ENCODE results near the gene CORO1A.
"Not testable (repeated sequence)": the region's sequence is repeated elsewhere in the genome, so short reads cannot be mapped to it uniquely, and the experiment has no call there.

The CORO1A gene

DNA sequence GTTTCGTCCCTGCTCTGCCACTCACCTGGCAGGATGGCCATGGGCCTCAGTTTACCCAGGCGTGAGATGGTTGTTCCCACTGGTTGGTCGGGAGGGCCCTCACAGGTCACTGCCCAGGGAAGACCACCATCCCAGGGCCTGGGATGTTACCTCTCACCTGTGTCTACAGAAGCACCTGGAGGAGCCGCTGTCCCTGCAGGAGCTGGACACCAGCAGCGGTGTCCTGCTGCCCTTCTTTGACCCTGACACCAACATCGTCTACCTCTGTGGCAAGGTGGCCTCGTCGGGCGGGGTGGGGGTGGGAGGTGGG, 4.1 kb downstream of the CORO1A start:
- H3K9me3 ChIP-seq (ENCODE audit: control insufficient read depth, insufficient read depth, low read depth, low read length): no peaks in the 10 kb centered on the region
- no peak overlapping the region for H3K9ac ChIP-seq (ENCODE audit: low read length)
- peaks cover 16% of the 10 kb centered on the region for H3K27me3 ChIP-seq (ENCODE audit: control insufficient read depth, insufficient read depth, low read length)
- no peak overlapping the region for H3K4me3 ChIP-seq (ENCODE audit: low read depth, low read length)
- H3K4me1 ChIP-seq (ENCODE audit: control insufficient read depth, insufficient read depth, low read length): peaks cover 9% of the 10 kb centered on the region
- no peak overlapping the region for H3K27ac ChIP-seq (ENCODE audit: low read depth, low read length)
- no peaks in the 10 kb centered on the region for H3K36me3 ChIP-seq (ENCODE audit: control insufficient read depth, insufficient read depth, low read length)

DNA sequence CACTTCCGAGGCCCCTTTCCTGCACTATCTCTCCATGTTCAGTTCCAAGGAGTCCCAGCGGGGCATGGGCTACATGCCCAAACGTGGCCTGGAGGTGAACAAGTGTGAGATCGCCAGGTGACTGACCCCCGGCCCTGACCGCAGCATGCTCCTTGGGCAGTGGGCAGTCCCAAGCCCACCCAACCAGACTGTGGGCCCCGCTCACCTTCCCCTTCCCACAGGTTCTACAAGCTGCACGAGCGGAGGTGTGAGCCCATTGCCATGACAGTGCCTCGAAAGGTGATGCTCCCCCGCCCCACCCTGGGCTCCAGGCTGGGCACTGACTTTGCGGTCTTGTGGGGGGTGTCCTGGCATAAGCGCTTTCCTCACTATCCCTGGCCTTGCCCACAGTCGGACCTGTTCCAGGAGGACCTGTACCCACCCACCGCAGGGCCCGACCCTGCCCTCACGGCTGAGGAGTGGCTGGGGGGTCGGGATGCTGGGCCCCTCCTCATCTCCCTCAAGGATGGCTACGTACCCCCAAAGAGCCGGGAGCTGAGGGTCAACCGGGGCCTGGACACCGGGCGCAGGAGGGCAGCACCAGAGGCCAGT, 4.7 kb downstream of the CORO1A start:
- Histone ChIP-seq H3K27ac (ENCODE audit: low read depth, low read length) (no peak overlapping the region), H3K9ac (ENCODE audit: low read length) (no peak overlapping the region), H3K36me3 (ENCODE audit: control insufficient read depth, insufficient read depth, low read length) (no peaks in the 10 kb centered on the region), H3K4me1 (ENCODE audit: control insufficient read depth, insufficient read depth, low read length) (peaks cover 5% of the 10 kb centered on the region), H3K9me3 (ENCODE audit: control insufficient read depth, insufficient read depth, low read depth, low read length) (no peaks in the 10 kb centered on the region), H3K4me3 (ENCODE audit: low read depth, low read length) (no peak overlapping the region), H3K27me3 (ENCODE audit: control insufficient read depth, insufficient read depth, low read length) (peaks cover 12% of the 10 kb centered on the region)

DNA sequence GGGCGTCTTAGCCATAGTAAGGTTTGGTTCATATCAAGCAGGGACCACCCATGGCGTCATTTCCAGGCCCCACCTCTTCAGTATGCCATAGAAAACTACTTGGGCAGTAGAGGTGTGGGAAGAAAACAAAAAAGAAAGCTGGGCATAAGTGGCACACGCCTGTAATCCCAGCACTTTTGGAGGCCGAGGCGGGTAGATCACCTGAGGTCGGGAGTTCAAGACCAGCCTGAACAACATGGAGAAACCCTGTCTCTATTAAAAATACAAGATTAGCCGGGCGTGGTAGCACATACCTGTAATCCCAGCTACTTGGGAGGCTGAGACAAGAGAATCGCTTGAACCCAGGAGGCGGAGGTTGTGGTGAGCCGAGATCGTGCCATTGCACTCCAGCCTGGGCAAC, 7.8 kb downstream of the CORO1A start:
- not testable (repeated sequence) for H3K4me1 ChIP-seq (ENCODE audit: control insufficient read depth, insufficient read depth, low read length); H3K9me3 ChIP-seq (ENCODE audit: control insufficient read depth, insufficient read depth, low read depth, low read length); H3K27me3 ChIP-seq (ENCODE audit: control insufficient read depth, insufficient read depth, low read length); H3K9ac ChIP-seq (ENCODE audit: low read length); H3K27ac ChIP-seq (ENCODE audit: low read depth, low read length); H3K36me3 ChIP-seq (ENCODE audit: control insufficient read depth, insufficient read depth, low read length); H3K4me3 ChIP-seq (ENCODE audit: low read depth, low read length)

DNA sequence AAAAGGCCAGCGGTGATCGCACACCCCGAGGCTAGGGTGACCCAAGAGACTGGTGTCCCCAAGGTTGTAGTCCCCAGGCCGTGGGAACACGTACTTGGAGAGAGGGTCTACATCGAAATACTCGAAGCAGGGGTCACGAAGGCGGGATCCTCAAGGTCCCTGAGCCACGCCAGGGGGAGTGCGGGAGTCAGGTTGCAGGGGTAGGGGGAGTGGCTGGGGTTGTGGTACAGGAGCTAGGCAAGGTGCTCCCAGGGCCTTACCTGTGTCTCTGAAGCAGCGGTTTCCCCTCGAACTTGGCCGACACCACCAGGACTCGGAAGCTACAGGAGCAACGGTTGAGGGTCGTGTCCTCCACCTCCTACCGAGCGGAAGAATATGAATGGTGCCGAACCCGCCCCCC, 9.7 kb downstream of the CORO1A start:
- not testable (repeated sequence) for H3K4me1 ChIP-seq (ENCODE audit: control insufficient read depth, insufficient read depth, low read length); H3K27me3 ChIP-seq (ENCODE audit: control insufficient read depth, insufficient read depth, low read length); H3K9me3 ChIP-seq (ENCODE audit: control insufficient read depth, insufficient read depth, low read depth, low read length); H3K36me3 ChIP-seq (ENCODE audit: control insufficient read depth, insufficient read depth, low read length); H3K4me3 ChIP-seq (ENCODE audit: low read depth, low read length); H3K27ac ChIP-seq (ENCODE audit: low read depth, low read length); H3K9ac ChIP-seq (ENCODE audit: low read length)

DNA sequence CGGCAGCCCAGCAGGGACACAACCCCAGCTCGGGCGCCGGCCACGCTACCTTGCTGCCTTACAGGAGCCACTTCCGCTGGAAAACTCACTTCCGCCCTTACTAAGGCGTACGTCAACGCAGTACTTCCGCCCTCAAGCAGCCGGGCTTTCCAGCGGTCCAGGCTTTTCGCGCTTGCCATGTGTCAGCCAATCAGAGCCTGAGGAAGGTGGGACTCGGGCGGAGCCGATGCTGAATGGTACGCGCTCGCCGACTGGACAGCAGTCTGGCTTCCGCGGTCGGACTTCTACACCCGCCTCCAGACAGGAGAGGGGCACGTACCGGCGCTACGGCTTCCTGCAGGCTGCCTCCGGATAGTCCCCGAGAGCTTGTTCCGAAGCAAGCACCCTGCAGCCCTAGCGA, 10.2 kb downstream of the CORO1A start, which contains the start of the genes BOLA2B and SLX1A:
Gene BOLA2B (minus strand): TSS at position 52 of the 400 bp plus-strand sequence. CDS start 71 bp downstream, outside the sequence.
Gene SLX1A (plus strand): TSS at position 261 of the 400 bp plus-strand sequence. CDS start 210 bp downstream, outside the sequence.
- peak within 1 kb of the TSS; percentile 58 for H3K4me3 ChIP-seq (ENCODE audit: low read depth, low read length)
- not testable (repeated sequence) for H3K9me3 ChIP-seq (ENCODE audit: control insufficient read depth, insufficient read depth, low read depth, low read length); H3K27me3 ChIP-seq (ENCODE audit: control insufficient read depth, insufficient read depth, low read length); H3K27ac ChIP-seq (ENCODE audit: low read depth, low read length); H3K4me1 ChIP-seq (ENCODE audit: control insufficient read depth, insufficient read depth, low read length); H3K36me3 ChIP-seq (ENCODE audit: control insufficient read depth, insufficient read depth, low read length); H3K9ac ChIP-seq (ENCODE audit: low read length)

DNA sequence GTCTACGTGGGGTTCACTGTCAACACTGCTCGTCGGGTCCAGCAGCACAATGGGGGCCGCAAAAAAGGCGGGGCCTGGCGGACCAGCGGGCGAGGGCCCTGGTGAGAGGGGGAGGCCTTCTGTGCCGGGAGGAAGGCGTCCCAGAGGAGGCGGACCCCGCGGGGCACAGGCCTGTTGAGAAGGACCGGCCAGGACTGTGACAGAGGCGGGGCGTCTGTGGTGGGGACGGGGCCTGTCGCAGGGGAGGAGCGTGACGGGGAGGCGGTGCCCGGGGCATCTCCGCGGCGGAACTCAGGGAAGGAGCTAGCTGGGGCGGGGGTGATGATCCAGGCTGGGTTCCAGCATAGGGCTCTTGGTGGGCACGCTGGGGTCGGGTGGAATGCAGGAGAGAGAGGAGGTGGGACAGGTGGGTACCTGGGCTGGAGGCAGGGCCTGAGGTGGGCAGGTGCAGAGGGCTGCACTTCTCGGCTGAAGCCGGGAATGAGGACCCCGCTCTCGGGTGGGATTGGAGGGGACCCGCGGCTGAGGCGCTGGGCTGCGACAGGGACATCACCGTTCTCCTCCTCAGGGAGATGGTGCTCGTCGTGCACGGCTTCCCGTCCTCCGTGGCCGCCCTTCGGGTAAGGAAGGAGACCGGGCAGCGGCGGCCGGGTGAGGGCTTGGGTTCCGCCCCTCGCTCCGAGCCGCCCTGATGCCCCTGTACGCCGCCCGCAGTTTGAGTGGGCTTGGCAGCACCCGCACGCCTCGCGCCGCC, 10.9 kb downstream of the CORO1A start:
- H3K4me1 ChIP-seq (ENCODE audit: control insufficient read depth, insufficient read depth, low read length); H3K27me3 ChIP-seq (ENCODE audit: control insufficient read depth, insufficient read depth, low read length); H3K9ac ChIP-seq (ENCODE audit: low read length); H3K36me3 ChIP-seq (ENCODE audit: control insufficient read depth, insufficient read depth, low read length); H3K27ac ChIP-seq (ENCODE audit: low read depth, low read length); H3K9me3 ChIP-seq (ENCODE audit: control insufficient read depth, insufficient read depth, low read depth, low read length): not testable (repeated sequence)
- H3K4me3 ChIP-seq (ENCODE audit: low read depth, low read length): peak overlapping the region; percentile 58

DNA sequence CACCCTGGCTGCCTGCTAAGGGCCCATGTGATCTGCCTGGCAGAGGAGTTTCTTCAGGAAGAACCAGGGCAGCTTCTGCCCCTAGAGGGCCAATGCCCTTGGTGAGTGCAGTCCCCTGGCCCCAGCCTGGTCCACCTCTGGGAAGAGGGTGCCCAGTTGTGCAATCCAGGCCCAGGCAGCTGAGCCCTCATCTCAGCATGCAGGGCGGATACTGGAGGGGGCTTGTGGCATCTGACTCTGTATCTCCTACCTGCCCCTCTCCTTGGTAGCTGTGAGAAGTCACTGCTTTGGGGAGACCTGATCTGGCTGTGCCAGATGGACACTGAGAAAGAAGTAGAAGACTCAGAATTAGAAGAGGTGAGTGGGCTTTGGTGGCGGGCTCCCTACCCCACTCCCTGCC, 13.6 kb downstream of the CORO1A start:
- H3K4me3 ChIP-seq (ENCODE audit: low read depth, low read length); H3K27ac ChIP-seq (ENCODE audit: low read depth, low read length); H3K36me3 ChIP-seq (ENCODE audit: control insufficient read depth, insufficient read depth, low read length); H3K9ac ChIP-seq (ENCODE audit: low read length); H3K9me3 ChIP-seq (ENCODE audit: control insufficient read depth, insufficient read depth, low read depth, low read length); H3K27me3 ChIP-seq (ENCODE audit: control insufficient read depth, insufficient read depth, low read length); H3K4me1 ChIP-seq (ENCODE audit: control insufficient read depth, insufficient read depth, low read length): not testable (repeated sequence)

DNA sequence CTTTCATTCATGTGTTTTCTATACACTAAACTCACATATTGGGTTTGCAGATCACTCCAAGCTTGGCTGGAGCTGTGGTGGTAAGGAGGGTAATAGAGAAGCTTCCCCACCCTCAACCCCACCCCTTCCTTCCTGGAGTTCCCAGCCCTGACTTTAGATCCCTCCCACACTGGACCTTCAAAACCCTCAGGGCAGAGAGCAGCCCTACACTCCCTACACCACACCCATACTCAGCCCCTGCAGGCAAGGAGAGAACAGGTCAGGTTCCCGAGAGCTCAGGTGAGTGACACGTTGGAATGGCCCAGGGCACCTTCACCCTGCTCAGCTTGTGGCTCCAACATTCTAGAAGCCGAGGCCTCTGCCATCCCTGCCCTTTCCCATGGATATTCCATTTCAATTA, 15.6 kb downstream of the CORO1A start, which contains the start of gene SULT1A3:
Gene SULT1A3 (plus strand): TSS at position 207 of the 400 bp plus-strand sequence. CDS start 1,474 bp downstream, outside the sequence.
- H3K9me3 ChIP-seq (ENCODE audit: control insufficient read depth, insufficient read depth, low read depth, low read length); H3K27me3 ChIP-seq (ENCODE audit: control insufficient read depth, insufficient read depth, low read length); H3K4me1 ChIP-seq (ENCODE audit: control insufficient read depth, insufficient read depth, low read length); H3K4me3 ChIP-seq (ENCODE audit: low read depth, low read length); H3K36me3 ChIP-seq (ENCODE audit: control insufficient read depth, insufficient read depth, low read length); H3K9ac ChIP-seq (ENCODE audit: low read length); H3K27ac ChIP-seq (ENCODE audit: low read depth, low read length): not testable (repeated sequence)

DNA sequence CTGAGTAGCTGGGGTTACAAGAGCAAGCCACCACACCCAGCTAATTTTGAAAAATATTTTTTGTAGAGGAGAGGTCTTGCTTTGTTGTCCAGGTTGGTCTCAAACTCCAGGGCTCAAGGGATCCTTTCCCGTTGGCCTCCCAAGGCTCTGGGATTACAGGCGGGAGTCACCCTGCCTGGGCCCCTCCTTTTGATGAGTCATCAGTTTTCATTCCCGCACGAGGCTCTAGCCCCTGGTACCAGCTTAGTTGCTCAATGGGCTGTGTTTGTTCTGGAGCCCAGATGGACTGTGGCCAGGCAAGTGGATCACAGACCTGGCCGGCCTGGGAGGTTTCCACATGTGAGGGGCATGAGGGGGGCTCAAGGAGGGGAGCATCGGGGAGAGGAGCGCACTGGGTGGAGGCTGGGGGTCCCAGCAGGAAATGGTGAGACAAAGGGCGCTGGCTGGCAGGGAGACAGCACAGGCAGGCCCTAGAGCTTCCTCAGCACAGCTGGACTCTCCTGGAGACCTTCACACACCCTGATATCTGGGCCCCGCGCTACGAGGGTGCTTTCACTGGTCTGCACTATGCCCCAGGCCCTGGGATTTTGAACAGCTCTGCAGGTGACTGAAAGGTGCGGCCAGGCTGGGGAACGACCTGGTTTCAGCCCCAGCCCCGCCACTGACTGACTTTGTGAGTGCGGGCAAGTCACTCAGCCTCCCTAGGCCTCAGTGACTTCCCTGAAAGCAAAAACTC, 16.4 kb downstream of the CORO1A start:
- not testable (repeated sequence) for H3K27me3 ChIP-seq (ENCODE audit: control insufficient read depth, insufficient read depth, low read length); H3K36me3 ChIP-seq (ENCODE audit: control insufficient read depth, insufficient read depth, low read length); H3K9me3 ChIP-seq (ENCODE audit: control insufficient read depth, insufficient read depth, low read depth, low read length); H3K27ac ChIP-seq (ENCODE audit: low read depth, low read length); H3K4me1 ChIP-seq (ENCODE audit: control insufficient read depth, insufficient read depth, low read length); H3K9ac ChIP-seq (ENCODE audit: low read length); H3K4me3 ChIP-seq (ENCODE audit: low read depth, low read length)

DNA sequence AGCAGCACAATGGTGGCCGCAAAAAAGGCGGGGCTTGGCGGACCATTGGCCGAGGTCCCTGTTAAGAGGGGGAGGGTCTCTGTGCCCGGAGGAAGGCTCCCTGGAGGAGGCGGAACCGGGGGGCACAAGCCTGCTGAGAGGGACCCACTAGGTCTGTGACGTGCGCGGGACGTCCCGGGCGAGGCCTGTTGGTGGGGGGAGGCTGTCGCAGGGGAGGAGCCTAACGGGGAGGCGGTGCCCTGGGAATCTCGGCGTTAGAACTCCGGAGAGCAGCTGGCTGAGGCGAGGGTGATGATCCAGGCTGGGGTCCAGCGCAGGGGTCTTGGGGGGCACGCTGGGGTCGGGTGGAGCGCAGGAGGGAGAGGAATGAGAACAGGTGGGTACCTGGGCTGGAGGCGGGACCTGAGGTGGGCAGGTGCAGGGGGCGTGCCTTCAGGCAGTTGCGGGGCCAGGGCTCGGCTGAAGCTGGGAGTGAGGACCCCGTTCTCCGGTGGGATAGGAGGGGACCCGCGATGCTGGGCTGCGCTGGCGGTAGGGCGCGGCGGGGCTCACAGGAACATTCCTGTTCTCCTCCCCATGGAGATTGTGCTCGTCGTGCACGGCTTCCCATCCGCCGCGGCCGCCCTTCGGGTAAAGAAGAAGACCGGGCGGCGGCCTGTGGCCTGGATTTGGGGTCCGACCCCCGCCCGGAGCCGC, 22.3 kb downstream of the CORO1A start:
- peak overlapping the region; percentile 57 for H3K4me3 ChIP-seq (ENCODE audit: low read depth, low read length)
- H3K36me3 ChIP-seq (ENCODE audit: control insufficient read depth, insufficient read depth, low read length); H3K4me1 ChIP-seq (ENCODE audit: control insufficient read depth, insufficient read depth, low read length); H3K27me3 ChIP-seq (ENCODE audit: control insufficient read depth, insufficient read depth, low read length); H3K27ac ChIP-seq (ENCODE audit: low read depth, low read length); H3K9me3 ChIP-seq (ENCODE audit: control insufficient read depth, insufficient read depth, low read depth, low read length); H3K9ac ChIP-seq (ENCODE audit: low read length): not testable (repeated sequence)

DNA sequence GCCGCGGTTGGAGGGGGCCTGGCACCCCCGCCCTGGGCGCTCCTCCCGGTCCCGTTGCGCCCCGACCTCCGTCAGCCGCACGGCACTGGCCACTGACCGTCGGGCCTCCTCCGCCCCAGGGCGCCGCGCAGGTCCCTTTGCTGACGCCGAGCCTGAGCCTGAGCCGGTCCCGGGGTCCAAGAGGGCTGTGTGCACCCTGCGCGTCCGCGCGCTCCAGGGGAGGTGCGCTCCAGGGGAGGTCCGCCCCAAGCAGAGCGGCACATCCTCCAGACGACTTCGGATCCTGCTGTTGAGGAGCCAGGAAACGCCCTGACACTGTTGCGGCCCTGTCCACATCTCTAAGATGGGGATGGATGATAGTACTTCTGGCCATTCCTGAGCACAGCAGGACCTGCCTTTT, 22.9 kb downstream of the CORO1A start:
- not testable (repeated sequence) for H3K36me3 ChIP-seq (ENCODE audit: control insufficient read depth, insufficient read depth, low read length); H3K9me3 ChIP-seq (ENCODE audit: control insufficient read depth, insufficient read depth, low read depth, low read length); H3K27me3 ChIP-seq (ENCODE audit: control insufficient read depth, insufficient read depth, low read length); H3K9ac ChIP-seq (ENCODE audit: low read length); H3K27ac ChIP-seq (ENCODE audit: low read depth, low read length); H3K4me1 ChIP-seq (ENCODE audit: control insufficient read depth, insufficient read depth, low read length)
- H3K4me3 ChIP-seq (ENCODE audit: low read depth, low read length): peak overlapping the region; percentile 57
